Endometrial microvascular endothelial cells (primary cell): Measurements from ENCODE around the gene EPHA4. TPM values are rescaled to one million over a fixed set of nuclear protein-coding genes. Genes with fewer than 3 reads are reported as not detected.

Source experiments
- in situ Hi-C: cut with HindIII; loops from 2 replicates; pipeline ENCODE4 v1.10.0; 2017; ENCODE audit warnings: low sequenced_read_pairs, low pct_unique_long_range_greater_than_20kb; ENCODE audit errors: inconsistent ontology term
- total RNA-seq: library from RNA; depleted of rRNA; stranded (reverse); fragments of >200 nt; gene quantifications from one replicate; pipeline ENCODE4 v1.2.3, GENCODE V29; 2015; ENCODE audit errors: inconsistent ontology term

The EPHA4 gene
- 16.6 TPM for total RNA-seq

DNA sequence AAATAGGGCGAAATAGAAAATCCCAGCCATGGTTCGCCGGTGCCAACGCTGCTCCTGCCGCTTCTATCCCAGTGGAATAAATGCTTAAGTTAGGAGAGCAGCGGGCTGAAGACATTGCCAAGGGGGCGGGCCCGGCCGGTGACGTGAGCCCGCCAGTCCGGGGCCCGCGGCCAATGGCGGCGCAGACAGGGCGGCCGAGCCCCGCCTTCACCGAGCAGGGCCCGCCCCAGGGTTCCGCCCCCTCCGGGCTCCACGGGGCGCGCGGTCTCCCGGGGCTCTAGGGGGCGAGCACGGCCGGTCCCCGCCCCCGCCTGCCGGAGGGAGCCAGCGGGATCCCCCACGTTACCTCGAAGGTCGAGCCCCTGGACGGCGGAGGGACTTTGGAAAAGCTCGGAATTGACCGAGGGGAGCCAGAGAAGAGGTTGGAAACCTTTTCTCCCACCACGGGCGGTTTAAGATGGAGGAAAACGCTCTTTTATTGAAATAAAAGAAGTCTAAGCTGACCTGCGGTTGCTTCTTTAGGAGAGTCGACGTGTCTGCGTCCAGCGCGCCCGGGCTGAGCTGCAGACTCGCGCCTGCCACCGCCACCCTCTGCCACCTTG lies at the start of gene EPHA4:
TSS of gene EPHA4 (minus strand) at position 86 of the 602 bp plus-strand sequence. CDS start at position 30, 56 bp downstream.
- in situ Hi-C loops, result no loop called here

DNA sequence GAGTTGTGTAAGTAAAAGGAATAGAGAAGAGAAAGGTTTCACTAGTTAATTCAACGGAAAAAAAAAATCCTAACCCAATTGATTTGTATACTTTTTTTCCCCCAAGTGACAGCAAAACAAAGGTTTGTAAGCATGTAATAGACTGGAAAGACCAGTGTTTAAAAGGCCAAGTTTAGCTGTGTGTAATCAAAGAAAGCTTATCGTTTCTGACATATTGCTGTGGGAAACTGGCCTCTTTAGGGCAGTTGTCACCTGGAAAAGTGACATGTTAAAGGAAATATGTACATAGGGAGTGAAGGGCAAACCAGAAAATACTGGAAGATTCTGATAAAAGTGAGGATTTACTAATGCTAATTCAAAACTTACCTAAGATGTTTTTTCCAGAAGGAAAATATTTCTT lies 45.9 kb upstream of the EPHA4 start:
- in situ Hi-C loops, result no loop called here

DNA sequence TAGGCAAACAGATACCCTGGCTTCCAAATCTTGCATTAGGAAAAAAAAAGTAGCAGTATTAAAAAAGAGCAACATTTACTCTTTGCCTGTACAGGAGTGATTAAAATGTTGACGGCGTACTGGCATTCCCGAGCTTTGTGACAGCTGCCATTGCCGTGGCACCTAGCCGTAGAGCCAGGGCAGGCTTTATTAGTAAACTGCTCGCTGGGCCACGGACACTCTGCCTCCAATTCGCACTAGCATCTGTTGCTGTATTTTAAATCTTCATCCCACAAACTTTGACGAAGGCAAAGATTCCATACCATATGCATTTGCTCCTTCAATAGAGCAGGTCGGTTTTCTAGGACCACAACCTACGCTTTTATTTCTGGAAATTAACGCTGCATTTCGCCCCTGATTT lies 44.5 kb upstream of the EPHA4 start:
- in situ Hi-C loops, result no loop called here

DNA sequence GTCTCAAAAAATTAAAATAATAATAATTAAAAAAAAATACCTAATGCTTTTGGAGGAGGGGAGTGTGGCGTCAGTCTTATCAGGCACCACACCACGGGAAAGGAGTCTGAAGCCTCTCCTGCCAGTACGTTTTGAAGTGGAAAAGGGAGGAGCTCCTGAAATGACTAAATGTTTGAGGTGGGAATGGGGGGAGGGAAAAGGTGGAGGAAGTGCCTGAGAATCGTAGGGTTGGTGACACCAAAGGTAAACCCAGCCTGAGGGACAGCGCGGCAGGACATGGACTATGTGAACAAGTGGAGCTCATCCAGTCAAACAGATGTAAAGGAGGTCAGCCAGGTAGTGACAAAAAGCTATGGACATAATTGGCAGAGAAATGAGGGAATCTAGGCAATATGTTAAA lies 42.2 kb upstream of the EPHA4 start:
- in situ Hi-C loops, result no loop called here

DNA sequence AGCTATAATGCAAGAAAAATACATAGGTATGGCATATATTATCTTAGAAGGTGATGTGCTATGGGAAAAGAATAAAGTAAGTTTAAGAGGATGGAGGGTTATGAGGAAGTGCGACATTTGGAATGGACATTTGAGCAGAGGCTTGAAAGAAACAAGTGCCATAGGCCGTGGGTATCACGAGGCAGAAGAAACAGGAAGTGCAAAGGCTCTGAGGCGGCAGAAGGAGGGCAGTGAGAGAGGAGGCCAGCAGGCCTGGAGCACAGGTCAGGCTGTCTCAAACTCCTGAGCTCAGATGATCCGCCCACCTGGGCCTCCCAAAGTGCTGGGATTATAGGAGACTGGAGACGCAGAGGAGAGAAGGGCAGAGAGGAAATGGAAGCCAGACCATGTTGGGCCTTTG lies 40.7 kb upstream of the EPHA4 start:
- in situ Hi-C loops, result no loop called here

DNA sequence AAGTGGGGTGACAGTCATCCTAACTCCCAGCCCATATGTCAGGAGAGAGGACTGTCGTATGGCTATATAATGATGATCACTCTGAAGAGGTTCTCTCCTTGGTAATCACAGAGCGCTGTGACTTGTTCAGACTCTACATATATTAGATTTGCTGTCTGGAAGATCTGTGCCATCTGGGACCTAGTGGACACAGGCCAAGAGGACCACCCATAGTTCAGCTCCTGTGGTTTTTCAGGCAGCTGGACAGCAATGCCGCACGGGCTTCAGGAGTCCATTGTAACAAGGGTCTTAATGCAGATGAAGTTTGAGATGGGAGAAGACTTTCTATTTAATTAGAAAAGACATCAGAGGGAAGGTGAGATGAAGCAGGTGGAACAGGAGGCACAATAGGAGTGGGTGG lies 40.1 kb upstream of the EPHA4 start:
- in situ Hi-C loops, result no loop called here

DNA sequence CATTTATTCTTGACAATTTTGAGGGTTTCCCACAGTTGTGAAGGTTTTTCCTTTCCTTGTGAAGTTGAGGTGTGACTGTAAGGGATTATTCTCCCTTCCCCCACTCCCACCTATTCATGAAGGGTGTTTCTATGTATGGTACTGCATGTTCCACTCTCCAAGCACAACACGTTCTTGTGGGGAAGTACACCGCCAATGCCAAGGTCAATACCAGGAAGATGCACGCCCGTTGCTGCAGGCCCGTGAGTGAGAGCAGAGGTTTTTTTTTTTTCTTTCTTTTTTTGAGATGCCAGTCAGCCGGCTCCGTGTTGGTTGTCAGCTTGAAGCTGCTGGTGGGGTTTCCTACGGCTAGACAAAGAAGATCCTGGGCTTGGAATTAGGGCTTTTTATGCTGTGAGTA lies 38.6 kb upstream of the EPHA4 start:
- in situ Hi-C loops, result no loop called here

DNA sequence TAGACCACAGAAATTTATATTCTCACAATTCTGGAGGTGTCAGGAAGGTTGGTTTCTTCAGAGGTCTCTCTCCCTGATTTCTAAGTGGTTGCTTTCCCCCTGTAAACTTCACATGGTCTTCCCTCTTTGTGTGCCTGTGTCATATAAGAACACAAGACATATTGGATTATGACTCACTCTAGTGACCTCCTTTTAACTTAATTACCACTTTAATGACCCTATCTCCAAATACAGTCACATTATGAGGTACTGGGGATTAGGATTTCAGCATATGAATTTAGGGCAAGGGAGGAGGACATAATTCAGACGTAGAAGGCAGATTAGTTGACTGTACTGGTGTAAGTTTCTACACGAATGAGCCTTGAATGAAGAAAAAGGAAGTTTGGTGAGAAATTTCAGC lies 38.2 kb upstream of the EPHA4 start:
- in situ Hi-C loops, result no loop called here

DNA sequence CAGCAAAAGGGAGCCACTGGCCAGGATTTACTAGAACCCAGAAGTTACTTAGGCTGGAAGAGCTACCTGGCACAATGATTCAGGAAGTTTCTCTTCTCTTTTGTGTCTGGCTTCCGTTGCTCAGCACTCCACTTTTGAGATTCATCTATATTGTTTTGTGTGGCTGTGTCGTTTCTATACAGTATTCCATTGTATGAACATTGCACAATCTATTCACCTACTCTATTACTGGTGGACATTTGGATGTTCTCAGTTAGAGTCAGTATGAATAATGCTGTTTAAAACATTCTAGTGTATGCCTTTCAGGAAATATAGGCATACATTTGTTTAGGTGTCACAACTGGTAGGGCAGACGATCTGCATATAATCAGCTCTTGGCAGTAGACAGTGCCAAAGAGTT lies 36.3 kb upstream of the EPHA4 start:
- in situ Hi-C loops, result no loop called here

DNA sequence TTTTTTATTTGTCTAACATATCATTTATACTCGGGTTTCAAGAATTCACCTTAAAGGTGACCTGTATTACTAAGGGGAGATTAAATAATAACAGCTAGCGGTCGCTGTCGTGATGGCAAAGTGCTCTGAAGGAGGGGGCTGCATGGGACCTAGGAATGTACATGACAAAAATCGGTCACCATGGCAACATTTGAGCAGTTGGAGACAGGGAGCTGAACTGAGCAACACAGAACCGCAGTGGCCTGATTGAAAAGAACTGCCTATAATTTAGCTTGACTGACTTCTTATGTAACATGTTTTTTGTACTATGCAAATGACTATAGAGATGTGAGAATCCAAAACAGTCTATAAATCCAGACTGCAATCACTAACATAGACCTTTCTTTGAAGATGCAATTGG lies 34.3 kb upstream of the EPHA4 start:
- in situ Hi-C loops, result no loop called here

DNA sequence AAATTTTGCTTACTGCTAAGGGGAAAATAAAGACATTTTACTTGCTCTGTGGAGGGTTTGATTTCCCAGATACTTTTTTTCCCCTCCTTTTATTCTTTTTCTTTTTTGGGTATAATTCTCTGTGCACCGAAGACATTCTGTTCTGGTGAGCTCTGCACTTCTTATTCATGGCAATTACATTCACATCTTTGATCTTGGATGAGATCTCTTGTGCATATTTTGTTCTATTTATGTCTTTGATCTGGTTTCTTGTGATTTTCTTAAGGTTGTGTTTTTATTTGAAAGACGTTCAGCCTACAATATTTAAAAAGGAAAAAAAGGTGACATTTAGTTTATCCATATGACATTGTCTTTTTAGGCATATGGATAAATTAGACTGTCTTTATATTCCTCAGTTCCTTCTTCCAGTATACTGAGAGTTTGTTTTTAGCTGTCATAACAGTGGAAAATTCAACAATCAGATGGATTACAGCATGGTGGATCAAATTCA lies 33.7 kb upstream of the EPHA4 start:
- in situ Hi-C loops, result no loop called here

DNA sequence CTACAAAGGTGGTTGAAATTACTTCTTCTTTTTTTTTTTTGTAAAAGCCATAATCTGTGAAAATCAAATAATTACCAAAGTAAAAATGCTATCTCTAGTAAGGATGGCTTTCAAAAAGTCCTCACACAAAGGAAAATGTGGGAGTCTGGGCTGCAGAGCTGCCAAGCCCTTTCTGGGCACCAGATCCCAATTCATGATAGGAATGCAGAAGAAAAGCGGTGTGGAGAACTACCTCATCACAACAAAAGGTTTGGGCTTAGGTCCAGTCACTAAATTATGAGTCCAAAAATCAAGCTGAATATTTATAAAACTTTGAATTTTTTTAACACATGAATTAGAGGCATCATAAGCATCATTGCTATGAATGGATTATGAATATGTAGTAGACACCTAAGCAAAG lies 30.8 kb upstream of the EPHA4 start:
- in situ Hi-C loops, result no loop called here

DNA sequence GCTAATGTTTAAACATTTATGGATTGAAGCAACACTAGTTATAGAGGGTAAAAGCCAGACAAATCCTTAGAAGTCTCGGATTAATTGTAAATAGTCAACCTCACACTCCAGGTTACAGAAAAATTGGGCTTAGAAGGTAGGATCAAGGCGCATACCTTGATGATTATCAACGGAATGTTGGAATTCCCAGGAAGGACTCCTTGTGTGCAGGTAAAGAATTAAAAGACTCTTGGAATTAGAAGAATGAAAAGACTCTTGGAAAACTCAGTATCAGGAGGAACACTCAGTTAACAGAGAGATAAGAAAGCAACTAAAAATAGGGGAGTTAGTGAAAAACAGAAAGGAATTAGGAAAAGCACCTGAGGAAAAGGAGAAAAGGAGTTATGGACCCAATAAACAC lies 29.3 kb upstream of the EPHA4 start:
- in situ Hi-C loops, result no loop called here

DNA sequence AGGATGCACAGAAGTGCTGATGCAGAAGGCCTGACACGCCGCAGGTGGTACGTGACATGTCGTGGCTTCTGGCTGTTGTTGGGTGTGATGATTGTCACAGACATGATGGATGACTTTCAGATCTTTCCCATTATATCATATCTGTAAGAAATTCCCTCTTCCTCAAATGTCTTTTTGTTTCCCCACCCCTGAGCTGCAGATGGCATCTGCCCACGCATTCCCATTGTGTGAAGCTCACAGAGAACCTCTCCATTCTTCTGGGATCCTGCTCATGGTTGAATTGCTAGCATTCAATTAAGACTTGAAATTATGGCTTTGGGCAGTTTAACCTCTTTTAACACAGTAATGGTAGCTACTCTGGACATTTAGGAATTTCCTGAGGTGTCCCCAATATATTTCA lies 28.3 kb upstream of the EPHA4 start:
- in situ Hi-C loops, result no loop called here

DNA sequence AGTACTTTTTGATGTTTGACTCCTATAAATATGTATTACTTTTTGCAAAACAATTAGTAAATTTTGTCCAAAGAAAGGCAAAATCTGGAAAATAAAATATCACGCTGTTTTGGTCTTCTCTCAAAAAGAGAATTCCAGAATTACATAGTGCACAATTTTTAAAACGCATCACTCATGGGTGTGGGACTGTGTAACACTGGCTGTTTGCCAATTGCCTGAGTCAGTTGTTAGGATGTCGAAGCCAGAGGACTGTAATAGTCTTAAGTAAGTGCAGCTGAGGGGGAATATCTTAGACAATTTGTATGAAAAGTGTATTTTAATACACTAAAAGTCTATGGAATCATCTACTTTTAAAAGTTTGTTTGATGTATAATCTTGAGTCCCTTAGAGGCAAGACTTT lies 24.1 kb upstream of the EPHA4 start:
- in situ Hi-C loops, result no loop called here

DNA sequence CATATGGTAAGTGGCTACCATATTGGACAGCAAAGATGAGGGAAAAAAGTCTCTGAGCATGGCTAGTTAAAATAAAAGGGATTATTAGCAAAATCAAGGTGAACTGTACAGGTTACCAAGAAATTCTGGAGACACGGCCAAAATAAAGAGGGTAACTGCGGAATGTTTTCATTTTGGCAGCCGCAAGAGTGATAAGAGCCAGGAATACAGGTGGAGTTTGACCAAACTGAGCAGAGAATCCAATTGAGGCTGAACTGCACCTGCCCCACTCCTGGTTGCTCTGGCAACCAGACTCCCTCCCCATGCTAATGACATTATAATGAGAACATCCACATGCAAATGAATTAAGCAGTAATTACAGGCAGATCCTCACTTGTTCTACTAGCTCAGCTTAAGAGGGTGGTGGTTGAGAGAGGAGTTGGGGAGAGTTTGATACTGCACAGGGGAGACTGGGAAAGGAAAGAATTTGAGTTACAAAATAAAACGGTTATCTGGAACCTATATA lies 18.8 kb upstream of the EPHA4 start:
- in situ Hi-C loops, result no loop called here

DNA sequence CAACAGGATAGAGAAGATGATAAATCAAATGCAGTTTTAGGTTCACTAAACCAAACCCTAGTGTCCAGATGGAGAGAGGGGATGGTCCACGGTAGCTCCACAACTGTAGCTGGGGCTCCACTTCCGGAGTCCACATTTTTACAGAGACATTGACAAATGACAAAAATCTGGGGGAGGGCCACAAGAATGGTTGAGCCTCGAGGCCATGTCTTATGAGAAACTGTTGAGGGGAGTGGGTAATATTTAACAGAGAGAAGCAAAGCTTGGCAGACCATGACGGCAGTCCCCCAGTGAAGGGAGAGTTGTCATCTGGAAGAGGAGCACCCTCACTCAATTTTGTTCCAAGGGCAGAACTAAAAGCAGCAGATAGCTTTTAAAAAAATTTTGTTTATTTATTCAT lies 17.6 kb upstream of the EPHA4 start:
- in situ Hi-C loops, result no loop called here

DNA sequence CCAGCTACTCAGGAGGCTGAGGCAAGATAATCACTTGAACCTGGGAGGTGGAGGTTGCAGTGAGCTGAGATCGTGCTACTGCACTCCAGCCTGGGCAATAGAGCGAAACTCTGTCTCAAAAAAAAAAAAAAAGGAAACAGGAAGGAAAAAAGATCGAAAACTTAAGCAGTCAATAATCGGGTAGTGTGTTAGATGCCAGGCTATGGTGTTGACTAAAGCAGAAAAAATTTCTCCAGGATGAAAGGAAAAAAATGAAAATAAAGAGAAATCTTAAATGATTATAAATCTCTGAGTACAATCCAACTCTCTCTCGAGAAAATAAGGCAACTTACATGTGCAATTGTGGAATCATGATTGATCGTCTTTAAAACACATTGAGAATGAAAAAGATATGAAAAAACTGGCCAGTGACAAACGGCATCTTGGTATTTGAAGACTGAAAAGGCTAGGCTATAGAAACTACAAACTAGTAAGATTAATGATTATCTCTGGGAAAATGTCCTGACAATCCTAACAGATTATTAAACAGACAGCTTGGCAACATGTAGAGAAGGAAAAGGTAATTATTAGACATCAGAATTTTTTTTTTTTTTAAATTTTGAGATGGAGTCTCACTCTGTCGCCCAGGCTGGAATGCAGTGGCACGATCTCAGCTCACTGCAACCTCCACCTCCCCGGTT lies 16.3 kb upstream of the EPHA4 start:
- in situ Hi-C loops, result no loop called here

DNA sequence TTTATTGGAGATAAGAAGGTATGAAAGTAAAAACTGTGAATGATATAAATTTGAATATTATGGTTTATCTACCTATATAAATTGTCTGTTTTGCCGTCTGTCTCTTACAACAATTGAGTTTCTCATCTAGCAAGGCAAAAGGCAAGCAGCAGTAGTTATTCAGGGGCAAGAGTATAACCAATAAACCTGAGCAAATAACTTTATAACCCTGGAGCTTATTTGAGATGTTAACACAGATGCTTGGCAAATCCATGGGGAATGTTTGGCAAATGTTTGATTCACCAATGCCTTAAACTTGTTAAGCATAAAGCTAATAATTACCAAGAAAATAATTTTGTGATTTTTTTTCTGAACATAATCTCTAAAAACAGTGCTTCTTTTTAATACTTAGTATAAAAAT lies 9.9 kb upstream of the EPHA4 start:
- in situ Hi-C loops, result no loop called here

DNA sequence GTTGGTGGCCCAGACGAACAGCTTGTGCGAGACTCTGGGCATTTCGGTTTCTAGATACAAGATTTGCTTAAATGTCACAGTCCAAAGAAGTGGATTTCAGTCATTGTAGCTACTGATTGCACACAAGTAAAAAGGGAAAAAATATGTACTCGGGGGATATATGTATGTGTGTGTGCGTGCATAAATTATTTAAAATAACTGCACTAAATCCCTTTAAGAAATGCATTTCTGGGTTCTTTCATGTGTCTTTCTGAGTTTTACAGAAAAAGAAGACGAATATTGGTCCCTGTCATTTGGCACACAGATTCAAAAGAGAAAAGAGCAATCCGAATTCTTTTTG lies 2.1 kb upstream of the EPHA4 start:
- in situ Hi-C loops, result no loop called here
